Measurements from ENCODE around the gene WDR18.
A peak's percentile ranks its signal among the peaks of the same experiment; 100 is the strongest.
"Not testable (repeated sequence)": the region's sequence is repeated elsewhere in the genome, so short reads cannot be mapped to it uniquely, and the experiment has no call there.

The WDR18 gene

GRCh38 chr19:1020868-1021425 is 36.8 kb downstream of the WDR18 start, which contains the start of gene TMEM259:
TMEM259 (minus strand) TSS chr19:1021123; CDS start chr19:1020996, 127 bp downstream.
- peak within 1 kb of the TSS; percentile 88 for H3K4me3 ChIP-seq (ENCODE audit: low read depth, low read length)
- TF ChIP-seq, protein P1, sequence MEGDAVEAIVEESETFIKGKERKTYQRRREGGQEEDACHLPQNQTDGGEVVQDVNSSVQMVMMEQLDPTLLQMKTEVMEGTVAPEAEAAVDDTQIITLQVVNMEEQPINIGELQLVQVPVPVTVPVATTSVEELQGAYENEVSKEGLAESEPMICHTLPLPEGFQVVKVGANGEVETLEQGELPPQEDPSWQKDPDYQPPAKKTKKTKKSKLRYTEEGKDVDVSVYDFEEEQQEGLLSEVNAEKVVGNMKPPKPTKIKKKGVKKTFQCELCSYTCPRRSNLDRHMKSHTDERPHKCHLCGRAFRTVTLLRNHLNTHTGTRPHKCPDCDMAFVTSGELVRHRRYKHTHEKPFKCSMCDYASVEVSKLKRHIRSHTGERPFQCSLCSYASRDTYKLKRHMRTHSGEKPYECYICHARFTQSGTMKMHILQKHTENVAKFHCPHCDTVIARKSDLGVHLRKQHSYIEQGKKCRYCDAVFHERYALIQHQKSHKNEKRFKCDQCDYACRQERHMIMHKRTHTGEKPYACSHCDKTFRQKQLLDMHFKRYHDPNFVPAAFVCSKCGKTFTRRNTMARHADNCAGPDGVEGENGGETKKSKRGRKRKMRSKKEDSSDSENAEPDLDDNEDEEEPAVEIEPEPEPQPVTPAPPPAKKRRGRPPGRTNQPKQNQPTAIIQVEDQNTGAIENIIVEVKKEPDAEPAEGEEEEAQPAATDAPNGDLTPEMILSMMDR (IDR thresholded peaks at IDR 0.05; ENCODE audit: low read depth, low read length) = no peak

GRCh38 chr19:1023883-1024188 is 39.7 kb downstream of the WDR18 start:
- not testable (repeated sequence) for H3K4me3 ChIP-seq (ENCODE audit: low read depth, low read length)

DNA sequence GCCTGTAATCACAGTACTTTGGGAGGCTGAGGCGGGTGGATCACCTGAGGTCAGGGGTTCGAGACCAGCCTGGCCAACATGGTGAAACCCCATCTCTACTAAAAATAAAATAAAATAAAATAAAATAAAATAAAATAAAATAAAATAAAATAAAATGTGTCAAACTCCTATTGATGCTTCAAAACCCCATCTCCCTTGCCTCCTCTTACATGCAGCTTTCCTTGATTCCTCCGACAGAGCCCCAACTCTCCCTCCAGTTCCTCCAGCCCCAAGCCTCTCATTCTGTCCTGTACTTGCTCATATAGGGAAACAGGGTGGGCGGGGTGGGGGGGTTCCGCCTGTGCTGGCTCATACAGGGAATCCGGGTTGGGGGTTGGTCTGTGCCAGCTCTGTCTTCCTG is 40.9 kb downstream of the WDR18 start:
- H3K4me3 ChIP-seq (ENCODE audit: low read depth, low read length) = not testable (repeated sequence)

DNA sequence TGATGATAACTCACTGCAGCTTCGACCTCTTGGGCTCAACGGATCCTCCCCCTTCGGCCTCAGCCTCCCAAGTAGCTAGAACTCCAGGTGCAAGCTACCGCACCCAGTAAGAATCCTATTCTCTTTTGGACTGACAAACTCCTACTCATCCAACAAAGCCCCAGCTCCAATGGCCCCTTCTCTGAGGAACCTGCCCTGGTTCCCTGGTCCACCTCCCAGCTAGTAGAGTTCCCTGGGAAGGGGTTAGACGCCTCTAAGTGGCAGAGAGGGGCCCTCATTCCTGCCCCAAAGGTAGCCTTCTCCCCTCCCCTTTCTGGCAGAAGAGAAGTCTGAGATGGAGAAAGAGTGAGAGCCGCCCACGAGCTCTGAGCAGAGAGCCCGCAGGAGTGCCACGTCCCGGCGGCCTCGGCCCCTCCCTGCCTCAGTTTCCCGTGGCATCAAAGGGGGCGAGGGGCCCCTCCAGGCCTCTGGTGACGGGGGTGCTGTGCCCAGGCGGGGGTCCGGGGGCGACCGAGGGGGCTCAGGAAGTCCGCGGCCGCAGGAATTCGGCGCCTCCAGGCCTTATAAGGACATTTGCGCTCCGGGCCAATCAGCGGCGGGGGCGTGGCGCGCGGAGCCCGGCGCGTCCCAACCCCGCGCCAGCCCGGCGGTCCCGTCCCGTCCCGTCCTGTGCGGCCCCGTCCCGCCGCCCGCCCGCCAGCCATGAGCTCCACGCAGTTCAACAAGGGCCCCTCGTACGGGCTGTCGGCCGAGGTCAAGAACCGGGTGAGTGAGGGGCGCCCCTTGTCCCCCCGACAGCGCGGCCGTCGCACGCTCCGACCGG is 42.0 kb downstream of the WDR18 start, which contains the start of gene CNN2:
CNN2 (plus strand) TSS at position 649 of the 823 bp plus-strand sequence; CDS start at position 703, 54 bp downstream.
- TF ChIP-seq, protein P1 (IDR thresholded peaks at IDR 0.05; ENCODE audit: low read depth, low read length) = no peak
- peak within 1 kb of the TSS; percentile 100 for H3K4me3 ChIP-seq (ENCODE audit: low read depth, low read length)

DNA sequence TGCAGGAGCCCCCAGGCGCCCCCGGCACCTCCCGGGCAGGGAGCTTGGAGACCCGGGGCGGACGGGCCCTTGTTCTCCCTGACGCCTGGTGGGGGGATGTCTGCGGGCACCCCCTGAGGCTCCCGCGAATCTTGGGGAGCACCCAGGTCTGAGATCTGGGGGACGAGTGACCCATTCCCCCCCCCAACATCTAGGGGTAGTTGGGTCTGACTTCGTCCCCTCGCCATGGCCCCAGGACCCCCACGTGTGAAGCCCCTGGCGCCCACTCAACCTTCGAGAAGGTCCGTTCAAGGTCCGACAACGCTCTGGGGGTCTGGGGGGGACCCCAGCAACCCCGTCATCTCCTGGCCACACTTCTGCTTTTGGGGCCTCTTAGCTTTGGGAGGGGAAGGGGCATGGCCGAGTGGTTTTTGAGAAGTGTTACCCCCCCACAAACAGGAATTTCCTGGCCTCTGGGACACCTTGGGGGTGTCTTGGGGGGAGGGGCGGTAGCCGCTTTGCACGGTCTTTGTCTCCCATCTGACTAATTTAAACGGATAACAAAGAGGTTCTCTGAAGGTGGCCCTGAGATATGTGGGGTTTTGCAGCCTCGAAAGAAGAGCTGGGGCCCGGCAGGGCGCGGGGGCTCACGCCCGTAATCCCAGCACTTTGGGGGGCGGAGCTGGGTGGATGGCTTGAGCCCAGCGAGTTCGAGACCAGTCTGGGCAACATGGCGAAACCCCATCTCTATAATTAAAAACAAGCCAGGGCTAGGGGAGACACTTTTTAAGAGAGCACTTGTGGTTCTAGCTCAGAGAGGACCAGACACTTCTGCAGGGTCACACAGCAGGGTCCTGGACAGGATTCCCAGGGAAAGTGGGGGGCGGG is 42.9 kb downstream of the WDR18 start:
- peak overlapping the region; percentile 100 for H3K4me3 ChIP-seq (ENCODE audit: low read depth, low read length)
- TF ChIP-seq, protein P1 (IDR thresholded peaks at IDR 0.05; ENCODE audit: low read depth, low read length) = no peak

DNA sequence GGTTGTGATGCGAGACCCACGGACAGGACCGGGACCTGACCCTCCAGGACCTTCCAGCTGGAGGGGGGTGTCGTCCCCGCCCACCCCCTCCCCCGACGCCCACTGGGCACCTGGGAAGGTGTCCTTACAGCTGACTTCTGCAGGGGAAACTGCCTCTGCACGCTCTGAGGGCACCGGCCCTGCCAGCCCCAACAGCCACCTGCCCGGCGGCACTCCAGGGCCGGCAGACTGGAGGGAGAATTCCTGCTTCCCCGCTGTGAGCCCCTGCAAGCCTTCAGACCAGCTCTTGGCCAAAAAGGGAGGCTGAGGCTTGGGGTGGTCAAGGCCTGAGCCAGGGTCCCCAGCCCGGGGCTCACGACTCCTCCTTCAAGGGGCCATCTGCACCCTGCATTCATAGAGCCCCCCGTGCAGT is 43.5 kb downstream of the WDR18 start:
- TF ChIP-seq, protein P1 (IDR thresholded peaks at IDR 0.05; ENCODE audit: low read depth, low read length) = no peak
- peak overlapping the region; percentile 100 for H3K4me3 ChIP-seq (ENCODE audit: low read depth, low read length)

DNA sequence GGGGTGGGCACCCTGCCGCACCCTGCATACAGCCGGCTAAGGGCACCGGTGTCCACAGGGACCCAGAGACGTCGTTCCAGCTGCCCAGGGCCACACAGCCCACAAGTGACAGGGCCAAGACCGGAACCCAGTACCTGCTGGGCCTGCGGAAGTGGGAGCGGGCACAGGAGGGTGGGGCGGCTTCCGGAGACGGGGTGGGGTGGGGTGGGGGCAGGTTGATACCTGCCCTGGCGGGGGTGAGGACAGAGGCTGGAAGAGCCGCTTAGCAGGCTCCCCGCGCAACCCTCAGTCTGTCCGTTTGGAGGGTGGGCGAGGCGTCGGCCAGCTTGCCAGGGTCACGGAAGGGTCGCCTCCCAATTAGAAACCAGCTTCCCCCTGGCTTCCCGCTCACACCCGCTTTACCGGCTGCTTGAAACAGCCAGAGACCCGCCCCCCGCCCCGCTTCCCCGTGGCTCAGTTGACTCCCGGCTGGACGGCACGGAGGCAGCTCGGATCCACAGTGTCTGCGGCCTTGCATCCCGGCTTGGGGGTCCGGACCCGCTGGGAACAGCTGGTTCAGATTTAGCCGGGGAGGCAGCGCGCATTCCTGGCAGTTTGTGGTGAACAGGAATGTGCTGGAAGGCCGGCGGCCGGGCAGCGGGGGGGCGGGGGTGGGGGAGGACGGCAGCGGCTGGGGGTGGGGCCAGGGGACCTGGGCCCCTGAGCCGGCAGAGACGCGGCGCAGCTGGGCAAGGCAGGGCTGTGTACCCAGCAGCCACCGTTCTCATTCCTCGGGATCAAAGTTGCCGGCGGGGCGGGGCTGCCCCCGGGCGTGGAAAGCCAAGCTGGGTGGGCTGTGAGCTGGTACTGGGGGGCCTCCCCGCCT is 44.1 kb downstream of the WDR18 start:
- TF ChIP-seq, protein P1 (IDR thresholded peaks at IDR 0.05; ENCODE audit: low read depth, low read length) = no peak

More for the DNA sequence above, 44.1 kb downstream of the WDR18 start:
- peak overlapping the region; percentile 100 for H3K4me3 ChIP-seq (ENCODE audit: low read depth, low read length)

Data from WI38 (cell line).